CD4-positive, alpha-beta memory T cell (primary cell): ENCODE results near the gene BCL11A. TPM values are rescaled to one million over a fixed set of nuclear protein-coding genes. Genes with fewer than 3 reads are reported as not detected.

Experiments used
- CTCF ChIA-PET: fragments of 350-600 bp; sonication (Branson Sonifier 250); formaldehyde crosslinking; loops from one replicate; lab custom pipeline; 2021; ENCODE audit warnings: inconsistent platforms; ENCODE audit not compliant: partially characterized antibody; lab: Charles Lee
- POLR2A ChIA-PET: fragments of 350-600 bp; sonication (Branson Sonifier 250); formaldehyde crosslinking; loops from one replicate; lab custom pipeline; 2021; ENCODE audit not compliant: partially characterized antibody; lab: Charles Lee
- DNase-seq, 5 donors: peaks; one replicate each; pipeline versions ENCODE4 v3.0.0 to v3.0.0-alpha.2; 2020 to 2022; ENCODE audit warnings: mixed read lengths in 1 of 5
- H3K27ac ChIP-seq: one replicate; pipeline ENCODE4 v1.7.0; 2013; ENCODE audit warnings: low read depth, low read length
- H3K27me3 ChIP-seq: 2 replicates; pipeline ENCODE4 v1.7.0; 2013; ENCODE audit warnings: mild to moderate bottlenecking, low read length, moderate library complexity; ENCODE audit not compliant: insufficient read depth
- H3K36me3 ChIP-seq: 2 replicates; pipeline ENCODE4 v1.7.0; 2013; ENCODE audit warnings: mild to moderate bottlenecking, low read length, moderate library complexity; ENCODE audit not compliant: insufficient read depth
- H3K4me1 ChIP-seq: 2 replicates; pipeline ENCODE4 v1.7.0; 2013; ENCODE audit warnings: mild to moderate bottlenecking, low read length, moderate library complexity; ENCODE audit not compliant: insufficient read depth
- H3K4me3 ChIP-seq, 2 donors: one replicate each; pipeline ENCODE4 v1.7.0; 2013; ENCODE audit warnings: low read length in 2 of 2, mild to moderate bottlenecking in 1 of 2
- H3K9me3 ChIP-seq, 2 donors: one replicate each; pipeline ENCODE4 v1.7.0; 2013; ENCODE audit warnings: low read length in 2 of 2, control low read depth in 1 of 2; ENCODE audit not compliant: control insufficient read depth in 1 of 2
- H3K27ac Mint-ChIP-seq, 7 donors: one replicate each; pipeline ENCODE4 v1.8.0; 2020 to 2021; ENCODE audit warnings: mixed read lengths in 7 of 7, mild to moderate bottlenecking in 6 of 7, inconsistent platforms in 3 of 7, moderate library complexity in 3 of 7
- H3K27me3 Mint-ChIP-seq, 2 donors: one replicate each; pipeline ENCODE4 v1.8.0; 2020 to 2021; ENCODE audit warnings: mixed read lengths in 2 of 2
- H3K36me3 Mint-ChIP-seq, 2 donors: one replicate each; pipeline ENCODE4 v1.8.0; 2020 to 2021; ENCODE audit warnings: mixed read lengths in 2 of 2, inconsistent platforms in 1 of 2, mild to moderate bottlenecking in 1 of 2
- H3K4me1 Mint-ChIP-seq, 4 donors: one replicate each; pipeline ENCODE4 v1.8.0; 2020 to 2021; ENCODE audit warnings: mixed read lengths in 4 of 4, mild to moderate bottlenecking in 1 of 4
- H3K4me3 Mint-ChIP-seq, 8 donors: one replicate each; pipeline ENCODE4 v1.8.0; 2020 to 2021; ENCODE audit warnings: mixed read lengths in 8 of 8, mild to moderate bottlenecking in 7 of 8, moderate library complexity in 6 of 8, inconsistent platforms in 3 of 8
- H3K9me3 Mint-ChIP-seq, 8 donors: one replicate each; pipeline ENCODE4 v1.8.0; 2020 to 2021; ENCODE audit warnings: mixed read lengths in 8 of 8, mild to moderate bottlenecking in 5 of 8, inconsistent platforms in 3 of 8, moderate library complexity in 1 of 8
- intact Hi-C: fragments of 100-400 bp; cut with micrococcal nuclease; formaldehyde crosslinking; loops from one replicate; pipeline ENCODE4 v1.15.1; 2023
- polyA plus RNA-seq, 2 donors: library from polyadenylated mRNA; unstranded; fragments of 300-500 nt; fragmentation: Illumina TruSeq; gene quantifications; one replicate each; pipeline ENCODE4 v1.2.3, GENCODE V29; 2021
- total RNA-seq, 2 experiments: library from RNA; stranded (reverse); gene quantifications; one replicate each; pipeline ENCODE4 v1.2.3, GENCODE V29; 2021

The BCL11A gene
- total and polyA plus RNA-seq, 4 experiments from 2014 or later: 0.12 to 1.6 TPM; not detected in 2

GRCh38 chr2:60411295-60411694 is 142.2 kb downstream of the BCL11A start:
- H3K36me3 ChIP-seq: no peaks in the 10 kb centered on the region
- Mint-ChIP-seq H3K9me3 (peaks cover 0 to 3% (median 0%) of the 10 kb centered on the region in 8 donors), H3K36me3 (no peaks in the 10 kb centered on the region), H3K27ac (no peak overlapping the region), H3K27me3 (peaks cover 8 to 10% of the 10 kb centered on the region in 2 donors), H3K4me3 (no peak overlapping the region), H3K4me1 (no peaks in the 10 kb centered on the region)
- CTCF ChIA-PET: no interaction called here
- no peak overlapping the region for H3K27ac ChIP-seq
- no peaks in the 10 kb centered on the region for H3K9me3 ChIP-seq
- DNase-seq: no peak
- POLR2A ChIA-PET: no interaction called here
- peaks cover 11% of the 10 kb centered on the region for H3K27me3 ChIP-seq
- H3K4me3 ChIP-seq: no peak overlapping the region
- intact Hi-C loops: no loop called here
- H3K4me1 ChIP-seq: no peaks in the 10 kb centered on the region

GRCh38 chr2:60410456-60411146 is 142.9 kb downstream of the BCL11A start:
- ChIA-PET POLR2A (no interaction called here), CTCF (no interaction called here)
- Histone ChIP-seq H3K9me3 (no peaks in the 10 kb centered on the region), H3K4me1 (no peaks in the 10 kb centered on the region), H3K27me3 (peaks cover 11% of the 10 kb centered on the region), H3K27ac (no peak overlapping the region), H3K36me3 (no peaks in the 10 kb centered on the region), H3K4me3 (no peak overlapping the region)
- DNase-seq: no peak
- intact Hi-C loops: no loop called here
- Mint-ChIP-seq H3K4me3 (no peak overlapping the region), H3K36me3 (no peaks in the 10 kb centered on the region), H3K27ac (no peak overlapping the region), H3K4me1 (no peaks in the 10 kb centered on the region), H3K9me3 (peaks cover 0 to 1% (median 0%) of the 10 kb centered on the region in 8 donors), H3K27me3 (peaks cover 8 to 10% of the 10 kb centered on the region in 2 donors)

GRCh38 chr2:60409531-60409871 is 144.0 kb downstream of the BCL11A start:
- ChIA-PET CTCF (no interaction called here), POLR2A (no interaction called here)
- peaks cover 10% of the 10 kb centered on the region in 2 donors for H3K27me3 Mint-ChIP-seq
- Histone ChIP-seq H3K27ac (no peak overlapping the region), H3K27me3 (peaks cover 11% of the 10 kb centered on the region), H3K36me3 (no peaks in the 10 kb centered on the region), H3K4me3 (no peak overlapping the region), H3K9me3 (no peaks in the 10 kb centered on the region), H3K4me1 (no peaks in the 10 kb centered on the region)
- no peaks in the 10 kb centered on the region for H3K36me3 Mint-ChIP-seq
- no peak overlapping the region for H3K4me3 Mint-ChIP-seq
- DNase-seq: no peak
- H3K9me3 Mint-ChIP-seq: peaks cover 0 to 1% (median 0%) of the 10 kb centered on the region in 8 donors
- H3K27ac Mint-ChIP-seq: no peak overlapping the region
- H3K4me1 Mint-ChIP-seq: no peaks in the 10 kb centered on the region
- intact Hi-C loops: no loop called here

- intact Hi-C loops: no loop called here
- ChIA-PET POLR2A (no interaction called here), CTCF (interaction anchor here (0.7 kb wide), 1 partner anchor 228 kb away, joined by 3 read pairs; no protein-coding TSS in a partner anchor)
- Histone ChIP-seq H3K4me1 (no peaks in the 10 kb centered on the region), H3K4me3 (no peak overlapping the region), H3K36me3 (no peaks in the 10 kb centered on the region), H3K9me3 (no peaks in the 10 kb centered on the region), H3K27ac (no peak overlapping the region), H3K27me3 (peaks cover 11% of the 10 kb centered on the region)
- no peak overlapping the region for H3K4me3 Mint-ChIP-seq
- H3K27me3 Mint-ChIP-seq: peaks cover 10 to 12% of the 10 kb centered on the region in 2 donors
- peaks cover 0 to 1% (median 0%) of the 10 kb centered on the region in 8 donors for H3K9me3 Mint-ChIP-seq
- no peak for DNase-seq
- H3K4me1 Mint-ChIP-seq: no peaks in the 10 kb centered on the region
- H3K36me3 Mint-ChIP-seq: no peaks in the 10 kb centered on the region
- no peak overlapping the region for H3K27ac Mint-ChIP-seq
Observed at GRCh38 chr2:60408811-60409530, 144.5 kb downstream of the BCL11A start.

GRCh38 chr2:60408207-60408606 is 145.2 kb downstream of the BCL11A start:
- Mint-ChIP-seq H3K9me3 (peaks cover 0 to 1% (median 0%) of the 10 kb centered on the region in 8 donors), H3K4me3 (no peak overlapping the region), H3K4me1 (no peaks in the 10 kb centered on the region), H3K36me3 (no peaks in the 10 kb centered on the region), H3K27ac (no peak overlapping the region), H3K27me3 (peaks cover 10 to 14% of the 10 kb centered on the region in 2 donors)
- H3K27me3 ChIP-seq: peaks cover 11% of the 10 kb centered on the region
- H3K9me3 ChIP-seq: no peaks in the 10 kb centered on the region
- POLR2A ChIA-PET: no interaction called here
- no peaks in the 10 kb centered on the region for H3K36me3 ChIP-seq
- no peak overlapping the region for H3K27ac ChIP-seq
- H3K4me1 ChIP-seq: no peaks in the 10 kb centered on the region
- no peak overlapping the region for H3K4me3 ChIP-seq
- intact Hi-C loops: no loop called here
- CTCF ChIA-PET: interaction anchor here (0.7 kb wide), 1 partner anchor 229 kb away, joined by 3 read pairs; no protein-coding TSS in a partner anchor
- no peak for DNase-seq

- Histone ChIP-seq H3K4me3 (no peak overlapping the region), H3K9me3 (no peaks in the 10 kb centered on the region), H3K4me1 (no peaks in the 10 kb centered on the region), H3K27me3 (peaks cover 11% of the 10 kb centered on the region), H3K36me3 (no peaks in the 10 kb centered on the region), H3K27ac (no peak overlapping the region)
- Mint-ChIP-seq H3K36me3 (no peaks in the 10 kb centered on the region), H3K27ac (no peak overlapping the region), H3K9me3 (peaks cover 0 to 1% (median 0%) of the 10 kb centered on the region in 8 donors), H3K27me3 (peaks cover 8 to 12% of the 10 kb centered on the region in 2 donors), H3K4me3 (no peak overlapping the region), H3K4me1 (no peaks in the 10 kb centered on the region)
- intact Hi-C loops: no loop called here
- ChIA-PET CTCF (no interaction called here), POLR2A (no interaction called here)
- no peak for DNase-seq
Observed at GRCh38 chr2:60407398-60407797, 146.1 kb downstream of the BCL11A start.

GRCh38 chr2:60406192-60406591 is 147.3 kb downstream of the BCL11A start:
- peaks cover 11% of the 10 kb centered on the region for H3K27me3 ChIP-seq
- Mint-ChIP-seq H3K4me1 (no peaks in the 10 kb centered on the region), H3K9me3 (no peaks in the 10 kb centered on the region), H3K4me3 (no peak overlapping the region), H3K36me3 (no peaks in the 10 kb centered on the region), H3K27me3 (peaks cover 5 to 11% of the 10 kb centered on the region in 2 donors), H3K27ac (no peak overlapping the region)
- POLR2A ChIA-PET: no interaction called here
- no peak overlapping the region for H3K27ac ChIP-seq
- DNase-seq: no peak
- H3K9me3 ChIP-seq: no peaks in the 10 kb centered on the region
- intact Hi-C loops: no loop called here
- CTCF ChIA-PET: no interaction called here
- no peak overlapping the region for H3K4me3 ChIP-seq
- no peaks in the 10 kb centered on the region for H3K36me3 ChIP-seq
- no peaks in the 10 kb centered on the region for H3K4me1 ChIP-seq
